HEK293 (cell line): ENCODE data around the gene SLC8A1.

Experiments used
- CTCF ChIA-PET: fragments of 350-600 bp; formaldehyde crosslinking; extraction: SDS; loops from one replicate; lab custom pipeline; 2021; ENCODE audit warnings: antibody characterized with exemption; lab: Yijun Ruan, JAX
- POLR2A ChIA-PET: fragments of 300-600 bp; formaldehyde crosslinking; extraction: SDS; loops from one replicate; lab custom pipeline; 2020; ENCODE audit warnings: antibody characterized with exemption, inconsistent platforms; lab: Yijun Ruan, JAX
- H3K27ac ChIP-seq: fragments of 200-500 bp; sonication (Bioruptor generic); 2 replicates; pipeline ENCODE4 v1.5.1; 2014; ENCODE audit warnings: low read depth, low read length, control low read depth, inconsistent platforms; ENCODE audit errors: extremely low read depth
- H3K36me3 ChIP-seq, 2 experiments: fragments of 200-500 bp in 1 of 2; sonication (Bioruptor generic) in 1 of 2; 1 replicate in 1 of 2; 2 replicates in 1 of 2; pipeline ENCODE4 v1.5.1; 2014 to 2017; ENCODE audit warnings: inconsistent platforms in 2 of 2, low read length in 2 of 2; ENCODE audit not compliant: control insufficient read depth in 2 of 2, insufficient read depth in 1 of 2
- H3K4me1 ChIP-seq: fragments of 200-500 bp; sonication (Bioruptor generic); 2 replicates; pipeline ENCODE4 v1.5.1; 2014; ENCODE audit warnings: mild to moderate bottlenecking, low read length, inconsistent platforms; ENCODE audit not compliant: control insufficient read depth, insufficient read depth
- H3K4me3 ChIP-seq: 2 replicates; pipeline ENCODE4 v1.5.1; 2011; ENCODE audit warnings: low read depth, mild to moderate bottlenecking, control low read depth, low read length, moderate library complexity
- H3K9me3 ChIP-seq: fragments of 200-500 bp; sonication (Bioruptor generic); 2 replicates; pipeline ENCODE4 v1.5.1; 2014; ENCODE audit warnings: low read depth, low read length, inconsistent platforms; ENCODE audit not compliant: control insufficient read depth, insufficient read depth
- BCL11B ChIP-seq: fragments of 450-650 bp; formaldehyde crosslinking; IDR thresholded peaks from 2 replicates; pipeline ENCODE4 v1.5.1; 2016; ENCODE audit warnings: low read depth, missing biosample characterization, missing genetic modification characterization
- GLI2 ChIP-seq: fragments of 450-650 bp; formaldehyde crosslinking; IDR thresholded peaks from 2 replicates; pipeline ENCODE4; 2017; ENCODE audit warnings: missing biosample characterization, missing genetic modification characterization, low read depth, borderline replicate concordance
- GLIS1 ChIP-seq: fragments of 450-650 bp; formaldehyde crosslinking; IDR thresholded peaks from 2 replicates; pipeline ENCODE4 v1.5.1; 2016; ENCODE audit warnings: missing biosample characterization, missing genetic modification characterization
- KLF1 ChIP-seq: fragments of 450-650 bp; formaldehyde crosslinking; IDR thresholded peaks from 2 replicates; pipeline ENCODE4 v1.5.1; 2016; ENCODE audit warnings: missing biosample characterization, missing genetic modification characterization
- MEIS1 ChIP-seq: sonication (generic); formaldehyde crosslinking; IDR thresholded peaks from 2 replicates; pipeline ENCODE4 v1.8.1; 2022; ENCODE audit warnings: missing genetic modification reagents, mild to moderate bottlenecking, borderline replicate concordance
- OSR2 ChIP-seq: fragments of 450-650 bp; formaldehyde crosslinking; IDR thresholded peaks from 2 replicates; pipeline ENCODE4 v1.5.1; 2016; ENCODE audit warnings: missing biosample characterization, missing genetic modification characterization
- RBAK ChIP-seq: fragments of 450-650 bp; formaldehyde crosslinking; IDR thresholded peaks from 2 replicates; pipeline ENCODE4 v1.5.1; 2016; ENCODE audit warnings: missing biosample characterization, missing genetic modification characterization
- SETDB1 ChIP-seq: IDR thresholded peaks from one replicate; pipeline ENCODE4 v1.6.1; 2017; ENCODE audit warnings: mild to moderate bottlenecking, low read length, moderate library complexity, mixed read lengths; ENCODE audit not compliant: insufficient read length
- SP2 ChIP-seq: fragments of 450-650 bp; formaldehyde crosslinking; IDR thresholded peaks from 2 replicates; pipeline ENCODE4 v1.5.1; 2016; ENCODE audit warnings: missing biosample characterization, missing genetic modification characterization
- TRIM28 ChIP-seq: IDR thresholded peaks from 2 replicates; pipeline ENCODE4 v1.6.1; 2011; ENCODE audit warnings: low read length, control low read depth, borderline replicate concordance
- ZFHX2 ChIP-seq: fragments of 450-650 bp; formaldehyde crosslinking; conservative IDR thresholded peaks from 2 replicates; pipeline ENCODE4 v1.5.1; 2016; ENCODE audit warnings: missing biosample characterization, missing genetic modification characterization
- ZFP3 ChIP-seq: fragments of 450-650 bp; formaldehyde crosslinking; IDR thresholded peaks from 2 replicates; pipeline ENCODE4 v1.5.1; 2016; ENCODE audit warnings: low read depth, missing biosample characterization, missing genetic modification characterization
- ZFP41 ChIP-seq: fragments of 450-650 bp; formaldehyde crosslinking; IDR thresholded peaks from 2 replicates; pipeline ENCODE4 v1.5.1; 2016; ENCODE audit warnings: missing biosample characterization, missing genetic modification characterization, borderline replicate concordance
- ZNF239 ChIP-seq: fragments of 450-650 bp; formaldehyde crosslinking; IDR thresholded peaks from 2 replicates; pipeline ENCODE4 v1.5.1; 2016; ENCODE audit warnings: missing biosample characterization, missing genetic modification characterization
- ZNF341 ChIP-seq: fragments of 450-650 bp; formaldehyde crosslinking; IDR thresholded peaks from 2 replicates; pipeline ENCODE4; 2016; ENCODE audit warnings: low read depth, missing biosample characterization, missing genetic modification characterization
- ZNF37A ChIP-seq: fragments of 450-650 bp; IDR thresholded peaks from 2 replicates; pipeline ENCODE4 v1.5.1; 2018; ENCODE audit warnings: missing biosample characterization, missing genetic modification characterization
- ZNF423 ChIP-seq: fragments of 450-650 bp; formaldehyde crosslinking; IDR thresholded peaks from 2 replicates; pipeline ENCODE4 v1.5.1; 2016; ENCODE audit warnings: missing biosample characterization, missing genetic modification characterization
- ZNF426 ChIP-seq: fragments of 450-650 bp; formaldehyde crosslinking; IDR thresholded peaks from 2 replicates; pipeline ENCODE4 v1.5.1; 2017; ENCODE audit warnings: missing biosample characterization, missing genetic modification characterization, mild to moderate bottlenecking, inconsistent platforms, moderate library complexity
- ZNF48 ChIP-seq: fragments of 450-650 bp; formaldehyde crosslinking; IDR thresholded peaks from 2 replicates; pipeline ENCODE4 v1.5.1; 2016; ENCODE audit warnings: missing biosample characterization, missing genetic modification characterization
- ZNF521 ChIP-seq: fragments of 450-650 bp; formaldehyde crosslinking; IDR thresholded peaks from 2 replicates; pipeline ENCODE4 v1.5.1; 2017; ENCODE audit warnings: missing biosample characterization, mild to moderate bottlenecking, missing genetic modification characterization
- ZNF629 ChIP-seq: fragments of 450-650 bp; formaldehyde crosslinking; IDR thresholded peaks from 2 replicates; pipeline ENCODE4 v1.5.1; 2017; ENCODE audit warnings: missing biosample characterization, missing genetic modification characterization
- ZNF707 ChIP-seq: fragments of 450-650 bp; formaldehyde crosslinking; IDR thresholded peaks from 2 replicates; pipeline ENCODE4 v1.5.1; 2016; ENCODE audit warnings: missing biosample characterization, missing genetic modification characterization
- ZNF792 ChIP-seq: fragments of 450-650 bp; formaldehyde crosslinking; IDR thresholded peaks from 2 replicates; pipeline ENCODE4 v1.5.1; 2016; ENCODE audit warnings: missing biosample characterization, missing genetic modification characterization
- TF ChIP-seq, protein P1 (sequence below): IDR thresholded peaks from 2 replicates; pipeline ENCODE4 v1.6.1; 2011; ENCODE audit warnings: mild to moderate bottlenecking, low read depth, low read length, borderline replicate concordance
- TF ChIP-seq, protein P2 (sequence below): fragments of 450-650 bp; formaldehyde crosslinking; IDR thresholded peaks from 2 replicates; pipeline ENCODE4 v1.5.1; 2016; ENCODE audit warnings: missing biosample characterization, missing genetic modification characterization, borderline replicate concordance
- TF ChIP-seq, protein P3 (sequence below): fragments of 450-650 bp; formaldehyde crosslinking; IDR thresholded peaks from 2 replicates; pipeline ENCODE4; 2016; ENCODE audit warnings: missing biosample characterization, missing genetic modification characterization
- TF ChIP-seq, protein P4 (sequence below): fragments of 450-650 bp; formaldehyde crosslinking; IDR thresholded peaks from 2 replicates; pipeline ENCODE4 v1.5.1; 2016; ENCODE audit warnings: missing biosample characterization, missing genetic modification characterization

Gene SLC8A1

DNA sequence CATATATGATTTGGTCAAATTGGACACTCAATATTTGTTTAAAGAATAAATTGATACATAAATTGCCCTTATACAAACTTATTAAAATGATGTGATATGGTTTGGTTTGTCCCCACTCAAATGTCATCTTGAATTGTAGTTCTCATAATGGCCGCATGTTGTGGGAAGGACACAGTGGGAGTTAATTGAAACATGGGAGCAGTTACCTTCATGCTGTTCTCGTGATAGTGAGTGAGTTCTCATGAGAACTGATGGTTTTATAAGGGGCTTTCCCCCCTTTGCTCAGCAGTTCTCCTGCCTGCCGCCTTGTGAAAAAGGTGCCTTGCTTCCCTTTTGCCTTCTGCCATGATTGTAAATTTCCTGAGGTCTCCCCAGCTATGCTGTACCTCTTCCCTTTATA is 34.0 kb upstream of the SLC8A1 start (continued):
- TF ChIP-seq ZNF48 (tag by site-specific recombination): no peak
- no peak for TF ChIP-seq BCL11B (tag by site-specific recombination)
- TF ChIP-seq SP2: no peak
- TF ChIP-seq KLF1 (tag by site-specific recombination): no peak
- TF ChIP-seq, protein P1, sequence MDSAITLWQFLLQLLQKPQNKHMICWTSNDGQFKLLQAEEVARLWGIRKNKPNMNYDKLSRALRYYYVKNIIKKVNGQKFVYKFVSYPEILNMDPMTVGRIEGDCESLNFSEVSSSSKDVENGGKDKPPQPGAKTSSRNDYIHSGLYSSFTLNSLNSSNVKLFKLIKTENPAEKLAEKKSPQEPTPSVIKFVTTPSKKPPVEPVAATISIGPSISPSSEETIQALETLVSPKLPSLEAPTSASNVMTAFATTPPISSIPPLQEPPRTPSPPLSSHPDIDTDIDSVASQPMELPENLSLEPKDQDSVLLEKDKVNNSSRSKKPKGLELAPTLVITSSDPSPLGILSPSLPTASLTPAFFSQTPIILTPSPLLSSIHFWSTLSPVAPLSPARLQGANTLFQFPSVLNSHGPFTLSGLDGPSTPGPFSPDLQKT: no peak
- TF ChIP-seq ZNF37A (tag by site-specific recombination): no peak
- TF ChIP-seq ZNF426 (tag by site-specific recombination): no peak
- TF ChIP-seq ZNF707: no peak
- TF ChIP-seq, all 188 proteins: peak for 0

DNA sequence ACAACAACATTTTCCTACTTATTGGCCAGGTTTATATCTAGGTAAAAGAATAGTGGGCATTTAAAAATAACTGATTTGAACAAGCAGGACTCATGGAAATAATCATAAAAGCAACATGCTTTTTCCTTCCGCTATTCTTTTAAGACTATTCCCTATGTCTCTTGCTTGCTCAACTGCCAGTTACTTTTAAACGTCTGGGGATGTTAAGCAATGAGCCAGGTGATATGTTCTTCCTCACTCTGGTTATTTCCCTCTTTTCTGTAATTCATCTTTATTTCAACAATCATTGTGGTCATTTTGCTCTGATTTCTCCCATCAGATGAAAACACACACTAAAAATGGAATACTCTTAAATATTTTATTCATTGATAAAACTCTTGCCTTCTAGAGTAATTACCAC is 33.4 kb upstream of the SLC8A1 start:
- TF ChIP-seq TRIM28: no peak
- TF ChIP-seq ZFHX2 (tag by site-specific recombination): no peak
- TF ChIP-seq, protein P2, sequence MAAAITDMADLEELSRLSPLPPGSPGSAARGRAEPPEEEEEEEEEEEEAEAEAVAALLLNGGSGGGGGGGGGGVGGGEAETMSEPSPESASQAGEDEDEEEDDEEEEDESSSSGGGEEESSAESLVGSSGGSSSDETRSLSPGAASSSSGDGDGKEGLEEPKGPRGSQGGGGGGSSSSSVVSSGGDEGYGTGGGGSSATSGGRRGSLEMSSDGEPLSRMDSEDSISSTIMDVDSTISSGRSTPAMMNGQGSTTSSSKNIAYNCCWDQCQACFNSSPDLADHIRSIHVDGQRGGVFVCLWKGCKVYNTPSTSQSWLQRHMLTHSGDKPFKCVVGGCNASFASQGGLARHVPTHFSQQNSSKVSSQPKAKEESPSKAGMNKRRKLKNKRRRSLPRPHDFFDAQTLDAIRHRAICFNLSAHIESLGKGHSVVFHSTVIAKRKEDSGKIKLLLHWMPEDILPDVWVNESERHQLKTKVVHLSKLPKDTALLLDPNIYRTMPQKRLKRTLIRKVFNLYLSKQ (tag by site-specific recombination): no peak
- TF ChIP-seq MEIS1: no peak
- TF ChIP-seq ZNF239 (tag by site-specific recombination): no peak
- TF ChIP-seq OSR2 (tag by site-specific recombination): no peak
- no peak for TF ChIP-seq ZNF521
- POLR2A ChIA-PET: no interaction called here
- CTCF ChIA-PET: no interaction called here
- no peaks in the 10 kb centered on the region for H3K9me3 ChIP-seq
- H3K4me1 ChIP-seq: no peaks in the 10 kb centered on the region
- H3K36me3 ChIP-seq: no peaks in the 10 kb centered on the region
- no peak overlapping the region for H3K27ac ChIP-seq
- no peak overlapping the region for H3K4me3 ChIP-seq

DNA sequence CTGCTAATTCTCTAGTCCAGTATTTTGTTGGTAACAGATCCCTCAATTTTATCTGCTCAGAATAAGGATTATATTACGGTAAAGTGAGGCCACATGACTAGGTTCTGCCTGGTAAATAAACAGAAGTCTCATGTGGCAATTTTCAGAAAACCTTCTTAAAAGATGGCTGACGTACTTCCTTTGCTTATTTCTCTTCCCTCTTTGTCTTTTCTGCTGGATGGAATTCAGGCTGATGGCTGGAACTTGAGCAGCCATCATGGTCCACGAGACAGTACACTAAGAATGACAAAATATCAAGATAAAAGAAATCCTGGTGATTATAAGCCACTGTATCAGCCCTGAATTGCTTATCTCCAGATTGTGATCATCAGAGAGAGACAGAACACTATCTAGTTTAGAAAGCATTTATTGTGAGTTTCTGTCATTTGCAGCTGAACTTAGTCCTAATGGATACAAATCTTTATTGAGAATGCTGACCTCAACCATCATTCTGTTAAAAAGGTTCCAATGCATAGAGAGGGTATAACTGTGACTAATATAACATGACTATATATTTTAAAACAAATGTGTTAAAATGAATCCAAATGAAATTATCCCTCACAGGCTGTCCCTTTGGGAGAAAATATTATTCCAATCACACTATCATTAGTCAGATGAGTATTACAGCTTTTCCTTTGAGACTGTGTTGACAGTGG is 31.8 kb upstream of the SLC8A1 start:
- ChIA-PET CTCF (no interaction called here), POLR2A (no interaction called here)
- Histone ChIP-seq H3K4me3 (no peak overlapping the region), H3K9me3 (no peaks in the 10 kb centered on the region), H3K4me1 (no peaks in the 10 kb centered on the region), H3K27ac (no peak overlapping the region), H3K36me3 (no peaks in the 10 kb centered on the region)
- TF ChIP-seq ZFP41 (no peak), RBAK (no peak), ZNF426 (tag by site-specific recombination) (no peak), SETDB1 (peak; percentile 89), GLI2 (tag by site-specific recombination) (no peak), ZFP3 (tag by site-specific recombination) (no peak), ZNF423 (tag by site-specific recombination) (no peak), ZNF792 (tag by site-specific recombination) (no peak), GLIS1 (tag by site-specific recombination) (no peak), TRIM28 (peak; percentile 36; the same call in 1 of the 2 replicates), ZNF341 (no peak), ZNF629 (tag by site-specific recombination) (no peak)
- TF ChIP-seq, protein P3, sequence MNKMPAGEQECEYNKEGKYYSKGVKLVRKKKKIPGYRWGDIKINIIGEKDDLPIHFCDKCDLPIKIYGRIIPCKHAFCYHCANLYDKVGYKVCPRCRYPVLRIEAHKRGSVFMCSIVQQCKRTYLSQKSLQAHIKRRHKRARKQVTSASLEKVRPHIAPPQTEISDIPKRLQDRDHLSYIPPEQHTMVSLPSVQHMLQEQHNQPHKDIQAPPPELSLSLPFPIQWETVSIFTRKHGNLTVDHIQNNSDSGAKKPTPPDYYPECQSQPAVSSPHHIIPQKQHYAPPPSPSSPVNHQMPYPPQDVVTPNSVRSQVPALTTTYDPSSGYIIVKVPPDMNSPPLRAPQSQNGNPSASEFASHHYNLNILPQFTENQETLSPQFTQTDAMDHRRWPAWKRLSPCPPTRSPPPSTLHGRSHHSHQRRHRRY (tag by site-specific recombination): no peak
- TF ChIP-seq, protein P4, sequence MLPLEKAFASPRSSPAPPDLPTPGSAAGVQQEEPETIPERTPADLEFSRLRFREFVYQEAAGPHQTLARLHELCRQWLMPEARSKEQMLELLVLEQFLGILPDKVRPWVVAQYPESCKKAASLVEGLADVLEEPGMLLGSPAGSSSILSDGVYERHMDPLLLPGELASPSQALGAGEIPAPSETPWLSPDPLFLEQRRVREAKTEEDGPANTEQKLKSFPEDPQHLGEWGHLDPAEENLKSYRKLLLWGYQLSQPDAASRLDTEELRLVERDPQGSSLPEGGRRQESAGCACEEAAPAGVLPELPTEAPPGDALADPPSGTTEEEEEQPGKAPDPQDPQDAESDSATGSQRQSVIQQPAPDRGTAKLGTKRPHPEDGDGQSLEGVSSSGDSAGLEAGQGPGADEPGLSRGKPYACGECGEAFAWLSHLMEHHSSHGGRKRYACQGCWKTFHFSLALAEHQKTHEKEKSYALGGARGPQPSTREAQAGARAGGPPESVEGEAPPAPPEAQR: no peak
